ENCODE data around the gene WRAP73. TPM values are rescaled to one million over a fixed set of nuclear protein-coding genes. Genes with fewer than 3 reads are reported as not detected.

WRAP73 gene
- total and polyA plus RNA-seq, 2 experiments from 2014 or later: 22.6 to 43.3 TPM

- no peak for DNase-seq (ENCODE audit: low spot score)
Observed at GRCh38 chr1:3628445-3628844, 21.5 kb downstream of the WRAP73 start.

GRCh38 chr1:3627515-3628253 lies 22.2 kb downstream of the WRAP73 start:
- no peaks in the 10 kb centered on the region for H3K27me3 ChIP-seq (ENCODE audit: insufficient read depth)
- H2AFZ ChIP-seq: no peak overlapping the region
- peaks cover 5% of the 10 kb centered on the region; the same call in 1 of the 2 replicates for H3K79me2 ChIP-seq (replicated peaks; ENCODE audit: insufficient read depth)
- Mint-ChIP-seq H3K27me3 (ENCODE audit: insufficient read depth, low read depth, poor library complexity) (peaks cover 8% of the 10 kb centered on the region), H3K27ac (no peak overlapping the region), H3K9me3 (no peaks in the 10 kb centered on the region; the same call in 2 of the 3 replicates), H3K4me1 (peaks cover 10% of the 10 kb centered on the region), H3K4me3 (no peak overlapping the region), H3K36me3 (ENCODE audit: low read depth) (peaks cover 31% of the 10 kb centered on the region)
- peaks cover 5% of the 10 kb centered on the region; the same call in 1 of the 2 replicates for H3F3A ChIP-seq (replicated peaks; ENCODE audit: low read depth)
- ATAC-seq (no peak), DNase-seq (ENCODE audit: low spot score) (no peak)
- H3K4me1 ChIP-seq (ENCODE audit: insufficient read depth): peaks cover 5% of the 10 kb centered on the region; the same call in 1 of the 2 replicates
- no peaks in the 10 kb centered on the region for H3K9me2 ChIP-seq (ENCODE audit: insufficient read depth)
- H3K4me2 ChIP-seq: no peak overlapping the region
- H3K36me3 ChIP-seq (ENCODE audit: insufficient read depth): no peaks in the 10 kb centered on the region
- TF ChIP-seq REST (IDR thresholded peaks at IDR 0.05; ENCODE audit: unreplicated experiment) (no peak), JUNB (IDR thresholded peaks at IDR 0.05; ENCODE audit: unreplicated experiment) (no peak), EZH2 (IDR thresholded peaks at IDR 0.05; ENCODE audit: low read depth, unreplicated experiment) (no peak)
- H4K20me1 ChIP-seq (replicated peaks; ENCODE audit: insufficient read depth): peaks cover 3% of the 10 kb centered on the region; the same call in 1 of the 2 replicates
- no peak overlapping the region for H3K4me3 ChIP-seq
- H3K27ac ChIP-seq (ENCODE audit: low read depth): no peak overlapping the region

More at GRCh38 chr1:3628445-3628844, 21.5 kb downstream of the WRAP73 start:
- Histone ChIP-seq H3K4me3 (no peak overlapping the region), H4K20me1 (replicated peaks; ENCODE audit: insufficient read depth) (peaks cover 3% of the 10 kb centered on the region; the same call in 1 of the 2 replicates), H3K4me2 (no peak overlapping the region), H3K36me3 (ENCODE audit: insufficient read depth) (no peaks in the 10 kb centered on the region), H3K9me2 (ENCODE audit: insufficient read depth) (no peaks in the 10 kb centered on the region), H3K27me3 (ENCODE audit: insufficient read depth) (no peaks in the 10 kb centered on the region), H3K27ac (ENCODE audit: low read depth) (no peak overlapping the region), H2AFZ (no peak overlapping the region), H3F3A (replicated peaks; ENCODE audit: low read depth) (peaks cover 5% of the 10 kb centered on the region; the same call in 1 of the 2 replicates), H3K4me1 (ENCODE audit: insufficient read depth) (peaks cover 5% of the 10 kb centered on the region; the same call in 1 of the 2 replicates), H3K79me2 (replicated peaks; ENCODE audit: insufficient read depth) (peaks cover 5% of the 10 kb centered on the region; the same call in 1 of the 2 replicates)
- H3K27me3 Mint-ChIP-seq (ENCODE audit: insufficient read depth, low read depth, poor library complexity): peaks cover 10% of the 10 kb centered on the region
- ATAC-seq: no peak
- no peak overlapping the region for H3K27ac Mint-ChIP-seq
- TF ChIP-seq EZH2phosphoT487 (IDR thresholded peaks at IDR 0.05; ENCODE audit: unreplicated experiment) (no peak), CTCF (conservative IDR thresholded peaks at IDR 0.05; ENCODE audit: low read depth in 2 of 2) (peak in 1 of 2 experiments; percentile 27; a peak in 2 of 4 replicates), STAT1 (IDR thresholded peaks at IDR 0.05; ENCODE audit: unreplicated experiment) (no peak)
- H3K4me3 Mint-ChIP-seq: no peak overlapping the region
- peaks cover 13% of the 10 kb centered on the region for H3K4me1 Mint-ChIP-seq
- H3K9me3 Mint-ChIP-seq: no peaks in the 10 kb centered on the region; the same call in 2 of the 3 replicates
- peaks cover 39% of the 10 kb centered on the region for H3K36me3 Mint-ChIP-seq (ENCODE audit: low read depth)

All from GM23338 (cell line).